Tibial artery (tissue), 4 donors: Measurements from ENCODE around the gene GRIP1.
"Not testable (repeated sequence)": the region's sequence is repeated elsewhere in the genome, so short reads cannot be mapped to it uniquely, and the experiment has no call there.

Experiments used
- DNase-seq, 2 donors: peaks; one replicate each; pipeline ENCODE4 v3.0.0-alpha.2; 2019
- H3K27ac ChIP-seq, 2 donors: fragments of 200-600 bp; sonication (generic) in 1 of 2; 1 replicate in 1 of 2; 2 replicates in 1 of 2; pipeline ENCODE4 v1.5.1; 2018 to 2019; ENCODE audit warnings: mild to moderate bottlenecking in 1 of 2
- H3K27me3 ChIP-seq, 2 donors: fragments of 200-600 bp; sonication (generic) in 1 of 2; one replicate each; pipeline versions ENCODE4 v1.5.1 to v1.6.0; 2016 to 2019
- H3K36me3 ChIP-seq, 3 donors: fragments of 200-600 bp; sonication (generic) in 2 of 3; one replicate each; pipeline ENCODE4 v1.5.1; 2016 to 2019; ENCODE audit warnings: mild to moderate bottlenecking in 2 of 3
- H3K4me1 ChIP-seq, 4 donors: fragments of 200-600 bp; sonication (generic) in 2 of 4; 1 replicate in 3 of 4; 2 replicates in 1 of 4; pipeline ENCODE4 v1.5.1; 2016 to 2019
- H3K4me3 ChIP-seq, 2 donors: fragments of 200-600 bp; sonication (generic) in 1 of 2; 1 replicate in 1 of 2; 2 replicates in 1 of 2; pipeline ENCODE4 v1.5.1; 2018 to 2019; ENCODE audit warnings: mild to moderate bottlenecking in 2 of 2
- H3K9me3 ChIP-seq, 3 donors: fragments of 200-600 bp; sonication (generic) in 1 of 3; one replicate each; pipeline ENCODE4 v1.5.1; 2016 to 2019
- CTCF ChIP-seq, 2 experiments: fragments of 200-600 bp in 1 of 2; fragments of 450-650 bp in 1 of 2; IDR thresholded peaks; one replicate each; pipeline ENCODE4 v1.5.1; 2017 to 2019; ENCODE audit warnings: antibody characterized with exemption in 2 of 2, mild to moderate bottlenecking in 1 of 2, moderate library complexity in 1 of 2
- intact Hi-C: fragments of 100-400 bp; cut with DNase I; formaldehyde crosslinking; loops from one replicate; pipeline ENCODE4 v1.15.0; 2023; ENCODE audit warnings: low total_unique reads

The GRIP1 gene

GRCh38 chr12:66314278-66314677 lies 364.6 kb downstream of the GRIP1 start:
- no peak for DNase-seq
- no peak overlapping the region for H3K4me3 ChIP-seq

GRCh38 chr12:66312189-66312588 lies 366.7 kb downstream of the GRIP1 start:
- TF ChIP-seq CTCF (IDR thresholded peaks at IDR 0.05) = no peak
- intact Hi-C loops = no loop called here
- Histone ChIP-seq H3K27me3 (no peaks in the 10 kb centered on the region), H3K27ac (no peak overlapping the region), H3K4me1 (no peaks in the 10 kb centered on the region), H3K36me3 (peaks cover 5 to 18% (median 10%) of the 10 kb centered on the region in 3 donors), H3K9me3 (no peaks in the 10 kb centered on the region), H3K4me3 (no peak overlapping the region)
- no peak for DNase-seq

More at GRCh38 chr12:66314278-66314677, 364.6 kb downstream of the GRIP1 start:
- no peak overlapping the region for H3K27ac ChIP-seq
- no peak for TF ChIP-seq CTCF (IDR thresholded peaks at IDR 0.05)
- H3K9me3 ChIP-seq = no peaks in the 10 kb centered on the region
- H3K4me1 ChIP-seq = no peaks in the 10 kb centered on the region
- no peaks in the 10 kb centered on the region for H3K27me3 ChIP-seq
- peaks cover 5 to 18% (median 10%) of the 10 kb centered on the region in 3 donors for H3K36me3 ChIP-seq
- intact Hi-C loops = no loop called here

GRCh38 chr12:66309606-66310005 lies 369.3 kb downstream of the GRIP1 start:
- Histone ChIP-seq H3K27ac (no peak overlapping the region), H3K9me3 (no peaks in the 10 kb centered on the region), H3K4me3 (no peak overlapping the region), H3K36me3 (peaks cover 5 to 11% (median 5%) of the 10 kb centered on the region in 3 donors), H3K4me1 (no peaks in the 10 kb centered on the region), H3K27me3 (no peaks in the 10 kb centered on the region)
- TF ChIP-seq CTCF (IDR thresholded peaks at IDR 0.05) = no peak
- no peak for DNase-seq
- intact Hi-C loops = no loop called here

GRCh38 chr12:66304296-66304900 lies 374.5 kb downstream of the GRIP1 start:
- Histone ChIP-seq H3K36me3 (no peaks in the 10 kb centered on the region), H3K27me3 (no peaks in the 10 kb centered on the region), H3K4me3 (no peak overlapping the region), H3K27ac (no peak overlapping the region), H3K4me1 (peaks cover 0 to 10% (median 5%) of the 10 kb centered on the region in 4 donors), H3K9me3 (no peaks in the 10 kb centered on the region)
- no peak for TF ChIP-seq CTCF (IDR thresholded peaks at IDR 0.05)
- intact Hi-C loops = no loop called here
- DNase-seq = no peak

- Histone ChIP-seq H3K4me1 (peaks cover 0 to 10% (median 5%) of the 10 kb centered on the region in 4 donors), H3K27ac (peak overlapping the region in 1 of 2 donors; percentile 68), H3K4me3 (peak overlapping the region; percentile 59 to 61)
- H3K36me3 ChIP-seq, H3K27me3 ChIP-seq, intact Hi-C loops, DNase-seq, H3K9me3 ChIP-seq: not testable (repeated sequence)
Observed at GRCh38 chr12:66303316-66303804, 375.5 kb downstream of the GRIP1 start.

GRCh38 chr12:66302827-66303169 lies 376.1 kb downstream of the GRIP1 start:
- Histone ChIP-seq H3K4me3 (peak overlapping the region; percentile 59 to 61), H3K9me3 (no peaks in the 10 kb centered on the region), H3K27me3 (no peaks in the 10 kb centered on the region), H3K4me1 (peaks cover 0 to 10% (median 5%) of the 10 kb centered on the region in 4 donors), H3K36me3 (no peaks in the 10 kb centered on the region), H3K27ac (peak overlapping the region; percentile 39 to 68)
- DNase-seq = no peak
- TF ChIP-seq CTCF (IDR thresholded peaks at IDR 0.05) = no peak
- intact Hi-C loops = no loop called here
